SU-DHL-6 (cell line): ENCODE data around the gene ANO7.

ENCODE experiments used
- H2AFZ ChIP-seq: fragments of 200-600 bp; sonication (generic); 2 replicates; pipeline ENCODE4 v1.6.1; 2014; ENCODE audit warnings: low read depth, mild to moderate bottlenecking, moderate library complexity, mixed read lengths, antibody characterized with exemption, low read length; ENCODE audit not compliant: severe bottlenecking
- H3F3A ChIP-seq: fragments of 200-600 bp; shearing (Covaris generic); 2 replicates; pipeline ENCODE4 v1.6.0; 2016; ENCODE audit warnings: antibody characterized with exemption, mild to moderate bottlenecking; ENCODE audit not compliant: insufficient read depth
- H3K27ac ChIP-seq: fragments of 200-600 bp; sonication (generic); 2 replicates; pipeline ENCODE4 v1.5.1; 2016; ENCODE audit warnings: low read depth, mild to moderate bottlenecking, low read length, moderate library complexity, mixed read lengths
- H3K27me3 ChIP-seq: fragments of 200-600 bp; sonication (generic), shearing (Covaris generic); 2 replicates; pipeline ENCODE4 v1.6.0; 2014; ENCODE audit warnings: mild to moderate bottlenecking, low read length
- H3K36me3 ChIP-seq: fragments of 200-600 bp; sonication (generic); 2 replicates; pipeline ENCODE4 v1.6.1; 2014; ENCODE audit warnings: mild to moderate bottlenecking, low read length, mixed read lengths
- H3K4me2 ChIP-seq: fragments of 300-600, 200-600 bp; shearing (Covaris generic), sonication (generic); 2 replicates; pipeline ENCODE4 v1.6.0; 2014; ENCODE audit warnings: low read length, low read depth, mild to moderate bottlenecking; ENCODE audit not compliant: poor library complexity, severe bottlenecking
- H3K4me3 ChIP-seq: fragments of 200-600 bp; sonication (generic); 2 replicates; pipeline ENCODE4 v1.5.1; 2014; ENCODE audit warnings: antibody characterized with exemption, low read length, mild to moderate bottlenecking, mixed read lengths; ENCODE audit not compliant: insufficient read depth, poor library complexity, severe bottlenecking
- H3K79me2 ChIP-seq: fragments of 200-600 bp; sonication (generic); 2 replicates; pipeline ENCODE4 v1.6.1; 2014; ENCODE audit warnings: mild to moderate bottlenecking, low read length, moderate library complexity; ENCODE audit not compliant: insufficient read depth
- H3K9ac ChIP-seq: fragments of 200-600 bp; sonication (generic); 2 replicates; pipeline ENCODE4 v1.7.0; 2014; ENCODE audit warnings: mild to moderate bottlenecking, low read length
- H3K9me2 ChIP-seq: fragments of 200-600 bp; sonication (generic); replicated peaks from 2 replicates; pipeline ENCODE4 v1.6.1; 2014; ENCODE audit warnings: low read length; ENCODE audit not compliant: insufficient read depth
- H3K9me3 ChIP-seq: fragments of 200-600 bp; sonication (generic); 2 replicates; pipeline ENCODE4 v1.6.1; 2014; ENCODE audit warnings: low read length, mixed read lengths; ENCODE audit not compliant: insufficient read depth
- H4K20me1 ChIP-seq: fragments of 200-600 bp; sonication (generic); 2 replicates; pipeline ENCODE4 v1.6.1; 2014; ENCODE audit warnings: low read depth, mild to moderate bottlenecking, antibody characterized with exemption, low read length, moderate library complexity, mixed read lengths
- EZH2phosphoT487 ChIP-seq: fragments of 200-600 bp; sonication (generic), shearing (Covaris generic); conservative IDR thresholded peaks from 2 replicates; pipeline ENCODE4 v1.6.1; 2018; ENCODE audit warnings: mild to moderate bottlenecking, antibody characterized with exemption, low read length, moderate library complexity, mixed read lengths
- TF ChIP-seq, protein P1 (sequence below): fragments of 200-600 bp; sonication (generic); IDR thresholded peaks from one replicate; pipeline ENCODE4 v1.5.1; 2017; ENCODE audit warnings: antibody characterized with exemption, mild to moderate bottlenecking, low read length, moderate library complexity; ENCODE audit not compliant: insufficient read depth, poor library complexity, severe bottlenecking

Gene ANO7

DNA sequence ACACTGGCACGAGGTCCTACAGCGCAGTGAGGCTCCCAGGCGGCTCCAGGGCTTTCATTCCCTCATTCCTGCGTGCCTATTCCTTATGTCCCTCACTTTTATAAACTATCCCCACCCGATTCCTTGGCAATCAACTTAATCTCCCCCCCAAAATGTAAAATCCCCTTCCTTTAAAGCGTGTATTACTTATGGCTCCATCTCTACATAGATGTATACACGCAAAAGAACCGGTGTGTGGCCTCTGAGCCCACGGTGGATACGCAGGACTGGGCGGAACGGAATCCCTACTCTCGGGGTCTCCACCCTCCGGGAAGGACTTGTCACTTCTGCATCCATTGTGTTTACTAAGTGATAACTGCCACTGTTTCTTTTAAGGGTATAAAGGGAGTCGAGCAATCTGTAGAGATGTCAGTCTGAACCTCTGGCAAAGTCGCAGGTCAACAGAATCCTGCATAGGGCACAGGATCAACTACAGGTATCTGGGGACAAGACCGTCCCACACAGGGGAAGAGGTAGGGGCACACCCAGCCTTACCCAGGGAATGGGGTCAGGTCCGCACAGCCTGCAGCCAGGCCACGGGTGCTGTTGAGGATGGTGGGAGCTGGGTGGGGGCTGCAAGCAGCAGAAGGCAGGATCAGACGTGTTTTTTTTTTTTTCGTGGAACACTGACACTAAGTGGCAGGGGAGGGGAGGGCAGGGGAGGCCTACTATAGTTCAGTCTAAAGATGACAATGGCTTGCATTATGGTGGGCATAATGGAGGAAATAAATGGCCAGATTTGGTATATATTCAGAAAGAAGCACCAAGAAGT, 84.9 kb downstream of the ANO7 start:
- no peak for TF ChIP-seq EZH2phosphoT487
- TF ChIP-seq, protein P1, sequence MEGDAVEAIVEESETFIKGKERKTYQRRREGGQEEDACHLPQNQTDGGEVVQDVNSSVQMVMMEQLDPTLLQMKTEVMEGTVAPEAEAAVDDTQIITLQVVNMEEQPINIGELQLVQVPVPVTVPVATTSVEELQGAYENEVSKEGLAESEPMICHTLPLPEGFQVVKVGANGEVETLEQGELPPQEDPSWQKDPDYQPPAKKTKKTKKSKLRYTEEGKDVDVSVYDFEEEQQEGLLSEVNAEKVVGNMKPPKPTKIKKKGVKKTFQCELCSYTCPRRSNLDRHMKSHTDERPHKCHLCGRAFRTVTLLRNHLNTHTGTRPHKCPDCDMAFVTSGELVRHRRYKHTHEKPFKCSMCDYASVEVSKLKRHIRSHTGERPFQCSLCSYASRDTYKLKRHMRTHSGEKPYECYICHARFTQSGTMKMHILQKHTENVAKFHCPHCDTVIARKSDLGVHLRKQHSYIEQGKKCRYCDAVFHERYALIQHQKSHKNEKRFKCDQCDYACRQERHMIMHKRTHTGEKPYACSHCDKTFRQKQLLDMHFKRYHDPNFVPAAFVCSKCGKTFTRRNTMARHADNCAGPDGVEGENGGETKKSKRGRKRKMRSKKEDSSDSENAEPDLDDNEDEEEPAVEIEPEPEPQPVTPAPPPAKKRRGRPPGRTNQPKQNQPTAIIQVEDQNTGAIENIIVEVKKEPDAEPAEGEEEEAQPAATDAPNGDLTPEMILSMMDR = no peak
- Histone ChIP-seq H2AFZ (no peak overlapping the region), H3K79me2 (peaks cover 72% of the 10 kb centered on the region), H3K4me2 (peak overlapping the region; percentile 53), H3K4me3 (peak overlapping the region; percentile 32), H3K9me2 (no peaks in the 10 kb centered on the region), H3K27ac (no peak overlapping the region), H3K36me3 (0 out of 2 replicates have a peak, but pooled peaks cover 5% of the 10 kb centered on the region), H3K9me3 (no peaks in the 10 kb centered on the region), H3F3A (peaks cover 7% of the 10 kb centered on the region; the same call in 1 of the 2 replicates), H3K9ac (peak overlapping the region; percentile 36; the same call in 1 of the 2 replicates), H4K20me1 (peaks cover 20% of the 10 kb centered on the region), H3K27me3 (no peaks in the 10 kb centered on the region)

DNA sequence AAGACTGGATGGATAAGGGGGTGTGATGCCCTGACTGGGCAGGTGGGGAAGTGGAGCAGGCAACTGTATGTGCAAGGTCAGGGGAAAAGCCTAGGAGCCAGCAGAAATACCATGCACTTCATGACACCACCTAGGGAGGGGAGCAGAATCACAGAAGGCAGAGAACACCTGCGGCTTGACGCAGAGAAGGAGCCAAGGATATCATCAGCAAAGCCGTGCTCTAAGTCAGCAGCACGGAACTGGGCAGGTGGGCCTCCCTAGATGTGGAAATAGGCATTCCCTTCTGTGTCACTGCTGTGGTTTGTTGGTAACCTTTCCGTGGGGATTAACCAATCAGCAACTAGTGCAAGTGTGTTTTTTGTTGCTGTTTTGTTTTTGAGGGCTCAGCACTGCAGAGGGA, 85.7 kb downstream of the ANO7 start:
- peaks cover 7% of the 10 kb centered on the region; the same call in 1 of the 2 replicates for H3F3A ChIP-seq
- peaks cover 74% of the 10 kb centered on the region for H3K79me2 ChIP-seq
- H3K9me2 ChIP-seq = no peaks in the 10 kb centered on the region
- no peak overlapping the region for H3K4me3 ChIP-seq
- no peak for TF ChIP-seq EZH2phosphoT487
- TF ChIP-seq, protein P1 = no peak
- H2AFZ ChIP-seq = no peak overlapping the region
- 0 out of 2 replicates have a peak, but pooled peaks cover 5% of the 10 kb centered on the region for H3K36me3 ChIP-seq
- H3K4me2 ChIP-seq = no peak overlapping the region
- no peaks in the 10 kb centered on the region for H3K9me3 ChIP-seq
- H3K27ac ChIP-seq = no peak overlapping the region
- no peaks in the 10 kb centered on the region for H3K27me3 ChIP-seq
- peaks cover 20% of the 10 kb centered on the region for H4K20me1 ChIP-seq
- H3K9ac ChIP-seq = no peak overlapping the region
